ENCODE measurements around the gene MYH9. TPM values are rescaled to one million over a fixed set of nuclear protein-coding genes. Genes with fewer than 3 reads are reported as not detected.
A peak's percentile ranks its signal among the peaks of the same experiment; 100 is the strongest.

The MYH9 gene
- total and polyA plus RNA-seq, 7 donors = 35.6 to 214 (median 92.0) TPM

GRCh38 chr22:36303115-36303467, 84.7 kb downstream of the MYH9 start:
- 77 to 82% (median 81%) methylated on average over 9 of the region's 9 CpGs for WGBS, 3 donors
- Histone ChIP-seq H3K27ac (no peak overlapping the region), H3K36me3 (ENCODE audit: insufficient read depth in 1 of 2, low read depth in 1 of 2) (peaks cover 24 to 100% of the 10 kb centered on the region in 2 donors), H3K9me3 (no peaks in the 10 kb centered on the region), H3K4me3 (no peak overlapping the region), H3K27me3 (ENCODE audit: insufficient read depth in 3 of 3, low read length in 2 of 3) (no peaks in the 10 kb centered on the region), H3K4me1 (no peaks in the 10 kb centered on the region)
- intact Hi-C loops (cut with DNase I) = loop anchor here in 1 of 2 donors (5.0 kb wide), 1 partner anchor 184 kb away; no protein-coding TSS in a partner anchor
- no peak for DNase-seq
- ATAC-seq = no peak
- TF ChIP-seq, protein P1, sequence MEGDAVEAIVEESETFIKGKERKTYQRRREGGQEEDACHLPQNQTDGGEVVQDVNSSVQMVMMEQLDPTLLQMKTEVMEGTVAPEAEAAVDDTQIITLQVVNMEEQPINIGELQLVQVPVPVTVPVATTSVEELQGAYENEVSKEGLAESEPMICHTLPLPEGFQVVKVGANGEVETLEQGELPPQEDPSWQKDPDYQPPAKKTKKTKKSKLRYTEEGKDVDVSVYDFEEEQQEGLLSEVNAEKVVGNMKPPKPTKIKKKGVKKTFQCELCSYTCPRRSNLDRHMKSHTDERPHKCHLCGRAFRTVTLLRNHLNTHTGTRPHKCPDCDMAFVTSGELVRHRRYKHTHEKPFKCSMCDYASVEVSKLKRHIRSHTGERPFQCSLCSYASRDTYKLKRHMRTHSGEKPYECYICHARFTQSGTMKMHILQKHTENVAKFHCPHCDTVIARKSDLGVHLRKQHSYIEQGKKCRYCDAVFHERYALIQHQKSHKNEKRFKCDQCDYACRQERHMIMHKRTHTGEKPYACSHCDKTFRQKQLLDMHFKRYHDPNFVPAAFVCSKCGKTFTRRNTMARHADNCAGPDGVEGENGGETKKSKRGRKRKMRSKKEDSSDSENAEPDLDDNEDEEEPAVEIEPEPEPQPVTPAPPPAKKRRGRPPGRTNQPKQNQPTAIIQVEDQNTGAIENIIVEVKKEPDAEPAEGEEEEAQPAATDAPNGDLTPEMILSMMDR (IDR thresholded peaks at IDR 0.05) = no peak

GRCh38 chr22:36302439-36303114, 85.2 kb downstream of the MYH9 start:
- H3K4me3 ChIP-seq = no peak overlapping the region
- ATAC-seq = no peak
- H3K9me3 ChIP-seq = no peaks in the 10 kb centered on the region
- H3K27ac ChIP-seq = no peak overlapping the region
- H3K36me3 ChIP-seq (ENCODE audit: insufficient read depth in 1 of 2, low read depth in 1 of 2) = peaks cover 27 to 100% of the 10 kb centered on the region in 2 donors
- H3K27me3 ChIP-seq (ENCODE audit: insufficient read depth in 3 of 3, low read length in 2 of 3) = no peaks in the 10 kb centered on the region
- no peak for DNase-seq
- TF ChIP-seq, protein P1 (IDR thresholded peaks at IDR 0.05) = no peak
- intact Hi-C loops (cut with DNase I) = loop anchor here in 1 of 2 donors (5.0 kb wide), 1 partner anchor 185 kb away; no protein-coding TSS in a partner anchor
- no peaks in the 10 kb centered on the region for H3K4me1 ChIP-seq
- WGBS, 3 donors = 91 to 93% (median 92%) methylated on average over 17 of the region's 17 CpGs

DNA sequence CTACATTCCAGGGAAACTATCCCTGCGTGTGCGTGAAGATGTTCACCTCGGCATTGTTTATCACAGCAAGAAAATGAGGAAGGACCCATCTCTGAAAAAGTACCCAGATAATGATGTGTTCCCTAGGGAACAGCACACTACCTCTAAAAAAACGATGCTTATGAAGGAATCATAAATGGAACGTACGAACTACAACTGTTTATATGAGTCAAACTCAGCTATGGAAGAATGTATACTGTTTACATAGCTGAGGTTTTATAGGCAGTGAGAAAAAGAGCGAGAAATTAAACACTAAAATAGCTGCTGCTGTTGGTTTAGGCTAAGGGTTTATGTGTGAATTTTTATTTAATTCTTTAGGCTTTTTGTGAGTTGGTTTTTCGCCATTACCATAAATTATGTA, 85.9 kb downstream of the MYH9 start:
- Histone ChIP-seq H3K36me3 (ENCODE audit: insufficient read depth in 1 of 2, low read depth in 1 of 2) (peaks cover 31 to 100% of the 10 kb centered on the region in 2 donors), H3K9me3 (no peaks in the 10 kb centered on the region), H3K27ac (no peak overlapping the region), H3K4me3 (no peak overlapping the region), H3K4me1 (no peaks in the 10 kb centered on the region), H3K27me3 (ENCODE audit: insufficient read depth in 3 of 3, low read length in 2 of 3) (no peaks in the 10 kb centered on the region)
- DNase-seq (no peak), ATAC-seq (no peak)
- WGBS, 3 donors = 88 to 90% (median 89%) methylated on average over 8 of the region's 8 CpGs
- intact Hi-C loops (cut with DNase I) = loop anchor here (1.0 to 5.0 kb wide), 3 partner anchors 168 to 185 kb away; no protein-coding TSS in a partner anchor
- TF ChIP-seq, protein P1 (IDR thresholded peaks at IDR 0.05) = no peak

DNA sequence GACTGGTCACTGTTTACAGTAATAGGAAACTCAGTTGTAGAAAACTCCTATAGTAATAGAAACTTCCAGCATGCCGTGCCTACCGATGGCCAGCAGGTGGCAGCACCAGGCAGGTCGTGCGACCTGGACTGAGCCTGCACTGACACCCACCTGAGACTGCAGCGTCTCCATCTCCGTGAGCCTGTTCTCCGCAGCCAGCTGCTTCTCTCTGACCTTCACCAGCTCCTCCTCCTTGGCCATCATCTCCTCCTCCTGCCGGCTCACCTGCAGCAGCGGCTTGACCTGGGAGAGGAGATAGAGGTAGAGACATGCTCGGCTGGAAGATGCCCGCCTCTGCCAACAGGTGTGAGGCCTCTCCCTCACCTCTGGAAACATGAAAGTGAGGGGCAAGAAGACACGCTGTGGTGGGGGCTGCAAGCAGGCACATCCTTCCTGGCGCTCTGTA, 86.4 kb downstream of the MYH9 start:
- 34 to 38% (median 34%) methylated on average over 13 of the region's 13 CpGs for WGBS, 3 donors
- no peaks in the 10 kb centered on the region for H3K27me3 ChIP-seq (ENCODE audit: insufficient read depth in 3 of 3, low read length in 2 of 3)
- H3K9me3 ChIP-seq = no peaks in the 10 kb centered on the region
- no peaks in the 10 kb centered on the region for H3K4me1 ChIP-seq
- no peak overlapping the region for H3K4me3 ChIP-seq
- ATAC-seq (peak; percentile 72 to 86 (median 80)), DNase-seq (peak; percentile 73 to 86)
- H3K36me3 ChIP-seq (ENCODE audit: insufficient read depth in 1 of 2, low read depth in 1 of 2) = peaks cover 29 to 100% of the 10 kb centered on the region in 2 donors
- intact Hi-C loops (cut with DNase I) = loop anchor here (1.0 to 5.0 kb wide), 3 partner anchors 169 to 186 kb away; no protein-coding TSS in a partner anchor
- TF ChIP-seq, protein P1 (IDR thresholded peaks at IDR 0.05) = peak; percentile 98
- no peak overlapping the region for H3K27ac ChIP-seq

Data from psoas muscle (tissue), 8 donors.